Measurements from ENCODE around the gene SPIB.

Gene SPIB

GRCh38 chr19:50392759-50393158 lies 26.0 kb upstream of the SPIB start:
- no peak for DNase-seq

- no peak for DNase-seq
Measured at GRCh38 chr19:50393589-50393988, 25.1 kb upstream of the SPIB start.

- DNase-seq, result no peak
Measured at GRCh38 chr19:50394017-50394416, 24.7 kb upstream of the SPIB start.

GRCh38 chr19:50398675-50399367 lies 19.9 kb upstream of the SPIB start:
- no peak for DNase-seq

GRCh38 chr19:50399368-50399745 lies 19.4 kb upstream of the SPIB start:
- DNase-seq, result no peak

- DNase-seq, result no peak
Measured at GRCh38 chr19:50401605-50402450, 16.9 kb upstream of the SPIB start.

- no peak for DNase-seq
Measured at GRCh38 chr19:50402544-50403301, 16.0 kb upstream of the SPIB start.

GRCh38 chr19:50406156-50406820 lies 12.4 kb upstream of the SPIB start:
- no peak for DNase-seq

GRCh38 chr19:50406829-50407228 lies 11.9 kb upstream of the SPIB start:
- no peak for DNase-seq

- no peak for DNase-seq
Measured at GRCh38 chr19:50409347-50409746, 9.4 kb upstream of the SPIB start.

GRCh38 chr19:50410109-50410508 lies 8.6 kb upstream of the SPIB start:
- no peak for DNase-seq

- DNase-seq, result no peak
Measured at GRCh38 chr19:50412419-50412818, 6.3 kb upstream of the SPIB start.

GRCh38 chr19:50413096-50413495 lies 5.6 kb upstream of the SPIB start:
- no peak for DNase-seq

GRCh38 chr19:50413531-50413930 lies 5.2 kb upstream of the SPIB start:
- no peak for DNase-seq

- peak; percentile 80 for DNase-seq
Measured at GRCh38 chr19:50414864-50415660, 3.7 kb upstream of the SPIB start.

- DNase-seq, result peak; percentile 27
Measured at GRCh38 chr19:50415661-50416033, 3.1 kb upstream of the SPIB start.

GRCh38 chr19:50416034-50416977 lies 2.4 kb upstream of the SPIB start:
- DNase-seq, result no peak

- no peak for DNase-seq
Measured at GRCh38 chr19:50417111-50418081, 1.3 kb upstream of the SPIB start.

- no peak for DNase-seq
Measured at GRCh38 chr19:50419022-50419579, 363 bp downstream of the SPIB start.
